WTC11 (cell line): ENCODE measurements around the gene DEXI. TPM values are rescaled to one million over a fixed set of nuclear protein-coding genes. Genes with fewer than 3 reads are reported as not detected.
A peak's percentile ranks its signal among the peaks of the same experiment; 100 is the strongest.

ENCODE experiments used
- ATAC-seq: fragments of 200-7000 bp; cut with Tn5 transposase; 2 replicates; pipeline ENCODE4 v1.10.0; 2021; ENCODE audit warnings: mild to moderate bottlenecking, moderate library complexity
- CTCF ChIA-PET: fragments of 300-600 bp; sonication (Branson Sonifier 250); formaldehyde crosslinking; loops from one replicate; lab custom pipeline; 2021; ENCODE audit warnings: antibody characterized with exemption; lab: Charles Lee
- POLR2A ChIA-PET: fragments of 350-600 bp; sonication (Branson Sonifier 250); formaldehyde crosslinking; loops from one replicate; lab custom pipeline; 2021; ENCODE audit warnings: antibody characterized with exemption; lab: Charles Lee
- DNase-seq: peaks from one replicate; pipeline ENCODE4 v3.0.0; 2021; ENCODE audit warnings: low spot score
- H3K27ac Mint-ChIP-seq: 2 replicates; pipeline ENCODE4 v1.8.0; 2021; ENCODE audit warnings: mixed read lengths
- H3K27me3 Mint-ChIP-seq: 2 replicates; pipeline ENCODE4 v1.8.0; 2021; ENCODE audit warnings: low read depth, mild to moderate bottlenecking, moderate library complexity, mixed read lengths
- H3K36me3 Mint-ChIP-seq: 2 replicates; pipeline ENCODE4 v1.8.0; 2021; ENCODE audit warnings: mixed read lengths
- H3K4me1 Mint-ChIP-seq: 2 replicates; pipeline ENCODE4 v1.8.0; 2022; ENCODE audit warnings: mixed read lengths
- H3K4me3 Mint-ChIP-seq: 2 replicates; pipeline ENCODE4 v1.8.0; 2021; ENCODE audit warnings: mild to moderate bottlenecking, moderate library complexity, mixed read lengths
- H3K9me3 Mint-ChIP-seq: 2 replicates; pipeline ENCODE4 v1.8.0; 2021; ENCODE audit warnings: mixed read lengths
- CTCF ChIP-seq: fragments of 200-600 bp; IDR thresholded peaks from 2 replicates; pipeline ENCODE4 v1.8.0; 2022; ENCODE audit warnings: antibody characterized with exemption
- IRF1 ChIP-seq: sonication (generic); formaldehyde crosslinking; IDR thresholded peaks from 2 replicates; pipeline ENCODE4 v1.8.0; 2023; ENCODE audit warnings: missing genetic modification reagents
- KAT7 ChIP-seq: sonication (generic); formaldehyde crosslinking; IDR thresholded peaks from 2 replicates; pipeline ENCODE4 v1.8.1; 2023; ENCODE audit warnings: missing genetic modification reagents, mild to moderate bottlenecking, borderline replicate concordance
- NFE2L1 ChIP-seq: sonication (generic); formaldehyde crosslinking; IDR thresholded peaks from 2 replicates; pipeline ENCODE4 v1.8.1; 2023; ENCODE audit warnings: missing genetic modification reagents
- NFYB ChIP-seq: sonication (generic); formaldehyde crosslinking; conservative IDR thresholded peaks from 2 replicates; pipeline ENCODE4 v1.8.0; 2022; ENCODE audit warnings: low read depth, missing genetic modification reagents
- ZNF121 ChIP-seq: sonication (generic); formaldehyde crosslinking; IDR thresholded peaks from 2 replicates; pipeline ENCODE4 v1.8.0; 2023; ENCODE audit warnings: missing genetic modification reagents
- ZNF263 ChIP-seq: sonication (generic); formaldehyde crosslinking; IDR thresholded peaks from 2 replicates; pipeline ENCODE4 v1.8.1; 2022; ENCODE audit warnings: low read depth, mild to moderate bottlenecking, moderate library complexity, missing genetic modification reagents
- total RNA-seq: library from RNA; stranded (reverse); gene quantifications from 3 replicates; pipeline ENCODE4 v1.2.3, GENCODE V29; 2021
- TF ChIP-seq, protein P1 (sequence below): fragments of 250-450 bp; sonication (Bioruptor Pico); conservative IDR thresholded peaks from 2 replicates; pipeline ENCODE4 v1.9.0; 2021; ENCODE audit warnings: mild to moderate bottlenecking
- TF ChIP-seq, protein P2 (sequence below): fragments of 250-450 bp; sonication (Bioruptor Pico); IDR thresholded peaks from 2 replicates; pipeline ENCODE4 v1.9.0; 2021; ENCODE audit warnings: moderate library complexity, mild to moderate bottlenecking, inconsistent platforms, borderline replicate concordance

Gene DEXI
- total RNA-seq, 1 experiment from 2014 or later, result 33.7 TPM

DNA sequence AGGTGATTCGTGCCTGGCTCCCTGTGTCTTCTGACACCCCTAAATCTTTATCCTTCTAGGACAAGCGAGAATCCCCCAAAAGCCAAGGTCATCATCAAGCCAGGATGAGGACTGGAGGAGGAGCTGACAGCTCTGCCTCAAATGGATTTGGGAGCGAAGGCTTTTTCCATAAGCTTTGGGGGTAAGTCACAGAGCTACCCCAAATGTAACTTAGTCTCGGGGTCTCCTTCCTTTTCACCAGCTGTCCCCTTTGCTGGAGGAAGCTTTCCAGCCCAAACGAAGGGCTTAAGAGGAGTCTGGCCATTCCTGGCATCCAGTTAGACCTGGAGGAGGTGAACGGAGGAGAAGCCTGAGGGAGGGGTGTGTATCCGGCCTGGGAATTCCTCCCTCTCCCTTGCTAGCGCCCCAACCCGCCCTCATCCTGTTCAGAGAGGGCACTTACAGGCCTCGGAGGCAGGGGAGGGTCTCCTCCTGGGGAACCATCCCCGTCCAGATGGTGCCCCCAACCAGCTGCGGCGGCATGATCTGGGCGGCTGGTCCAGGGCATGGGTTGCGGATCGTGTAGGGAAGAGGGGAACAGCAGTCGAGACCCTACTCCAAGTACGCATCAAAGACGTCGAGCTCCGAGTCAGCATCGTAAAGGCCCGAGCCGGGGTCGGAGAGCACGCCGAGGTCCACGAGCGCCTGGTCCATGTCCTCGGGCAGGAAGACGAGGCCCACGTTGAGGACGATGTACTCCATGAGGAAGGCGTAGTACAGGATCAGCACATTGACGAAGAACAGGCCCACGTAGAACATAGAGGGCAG, 938 bp downstream of the DEXI start:
- ChIA-PET POLR2A (no interaction called here), CTCF (interaction anchor here (1.0 to 3.7 kb wide), 4 partner anchors 9 to 120 kb away, joined by 3 to 38 read pairs (median 4); no protein-coding TSS in a partner anchor)
- Mint-ChIP-seq H3K9me3 (no peaks in the 10 kb centered on the region), H3K4me1 (peaks cover 46% of the 10 kb centered on the region), H3K27ac (peak overlapping the region; percentile 53; the same call in 1 of the 2 replicates), H3K36me3 (peaks cover 9% of the 10 kb centered on the region; the same call in 1 of the 2 replicates), H3K4me3 (peak overlapping the region; percentile 95), H3K27me3 (peaks cover 3% of the 10 kb centered on the region; the same call in 1 of the 2 replicates)
- ATAC-seq (no peak; the same call in 1 of the 2 replicates), DNase-seq (no peak)
- no peak for TF ChIP-seq ZNF263 (CRISPR knock-in tag)
- peak; percentile 42; the same call in 1 of the 2 replicates for TF ChIP-seq ZNF121

DNA sequence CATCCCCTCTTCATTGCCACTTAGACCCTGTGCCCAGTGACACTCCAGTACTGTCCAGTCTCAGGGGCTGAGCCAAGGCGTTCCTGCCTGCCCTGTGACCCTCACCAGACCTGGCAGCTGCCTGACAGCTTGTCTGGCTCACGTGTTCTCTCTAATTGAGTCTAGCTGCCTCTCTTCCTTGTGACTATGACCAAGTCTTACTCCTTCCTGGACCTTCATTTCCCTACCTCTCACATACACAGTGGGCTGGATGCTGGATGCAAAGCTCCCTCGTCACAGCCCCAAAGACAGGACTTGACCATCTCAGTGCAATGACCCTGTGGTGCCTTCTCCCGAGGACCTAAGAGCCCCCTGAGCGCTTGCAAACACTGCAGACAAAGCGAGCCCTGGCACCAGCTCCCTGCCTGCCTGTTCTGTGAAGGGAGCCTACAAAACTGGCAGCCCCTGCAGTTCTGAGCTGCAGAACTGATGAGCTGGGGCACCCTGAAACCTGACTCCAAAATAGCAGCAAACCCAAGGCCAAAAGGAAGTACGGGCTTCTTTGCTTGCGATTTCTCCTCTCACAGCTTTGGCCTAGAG, 1.7 kb downstream of the DEXI start:
- ChIA-PET POLR2A (no interaction called here), CTCF (interaction anchor here (1.3 to 3.7 kb wide), 2 partner anchors 8 to 22 kb away, joined by 4 to 38 read pairs; no protein-coding TSS in a partner anchor)
- TF ChIP-seq NFE2L1 (CRISPR knock-in tag) (no peak), IRF1 (CRISPR knock-in tag) (no peak), CTCF (no peak), NFYB (CRISPR knock-in tag) (no peak)
- no peaks in the 10 kb centered on the region for H3K9me3 Mint-ChIP-seq
- H3K36me3 Mint-ChIP-seq, result peaks cover 9% of the 10 kb centered on the region; the same call in 1 of the 2 replicates
- DNase-seq (no peak), ATAC-seq (no peak)
- no peak overlapping the region for H3K27ac Mint-ChIP-seq
- peaks cover 39% of the 10 kb centered on the region for H3K4me1 Mint-ChIP-seq
- H3K27me3 Mint-ChIP-seq, result peaks cover 3% of the 10 kb centered on the region; the same call in 1 of the 2 replicates
- peak overlapping the region; percentile 95 for H3K4me3 Mint-ChIP-seq

DNA sequence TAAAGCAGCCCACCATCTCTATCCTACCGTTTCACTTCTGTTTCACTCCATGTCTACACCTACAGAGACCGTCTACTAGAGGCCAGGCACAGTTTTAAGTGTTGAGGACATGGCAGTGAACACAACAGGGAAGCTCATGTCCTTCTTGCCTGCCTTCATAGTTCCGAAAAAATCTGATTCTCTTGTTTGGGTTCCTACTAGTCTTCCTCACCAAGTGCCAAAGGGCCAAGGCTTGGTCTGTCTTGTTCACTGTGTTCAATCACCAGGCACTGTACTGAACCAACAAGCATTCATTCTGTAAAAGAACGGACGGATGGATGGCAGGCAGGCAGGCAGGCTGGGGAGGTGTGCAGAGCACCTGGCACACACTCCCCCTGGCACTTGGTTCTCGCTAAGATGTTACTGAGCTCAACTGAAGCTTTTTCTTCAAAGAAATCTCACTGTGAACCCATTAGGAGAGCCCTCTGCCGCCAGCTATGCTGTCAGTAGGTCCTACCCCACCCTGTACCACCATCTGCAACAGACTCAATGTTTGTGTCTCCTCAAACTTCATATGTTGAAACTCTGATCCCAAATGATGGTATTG, 2.5 kb downstream of the DEXI start:
- Mint-ChIP-seq H3K4me3 (peak overlapping the region; percentile 95; the same call in 1 of the 2 replicates), H3K36me3 (peaks cover 11% of the 10 kb centered on the region; the same call in 1 of the 2 replicates)
- POLR2A ChIA-PET, result no interaction called here

More for the DNA sequence above, 2.5 kb downstream of the DEXI start:
- ATAC-seq, result no peak
- peaks cover 3% of the 10 kb centered on the region; the same call in 1 of the 2 replicates for H3K27me3 Mint-ChIP-seq
- H3K27ac Mint-ChIP-seq, result no peak overlapping the region
- CTCF ChIA-PET, result interaction anchor here (3.7 kb wide), 1 partner anchor 21 kb away, joined by 38 read pairs; no protein-coding TSS in a partner anchor
- no peaks in the 10 kb centered on the region for H3K9me3 Mint-ChIP-seq
- no peak for DNase-seq
- H3K4me1 Mint-ChIP-seq, result peaks cover 32% of the 10 kb centered on the region
- TF ChIP-seq, protein P1, sequence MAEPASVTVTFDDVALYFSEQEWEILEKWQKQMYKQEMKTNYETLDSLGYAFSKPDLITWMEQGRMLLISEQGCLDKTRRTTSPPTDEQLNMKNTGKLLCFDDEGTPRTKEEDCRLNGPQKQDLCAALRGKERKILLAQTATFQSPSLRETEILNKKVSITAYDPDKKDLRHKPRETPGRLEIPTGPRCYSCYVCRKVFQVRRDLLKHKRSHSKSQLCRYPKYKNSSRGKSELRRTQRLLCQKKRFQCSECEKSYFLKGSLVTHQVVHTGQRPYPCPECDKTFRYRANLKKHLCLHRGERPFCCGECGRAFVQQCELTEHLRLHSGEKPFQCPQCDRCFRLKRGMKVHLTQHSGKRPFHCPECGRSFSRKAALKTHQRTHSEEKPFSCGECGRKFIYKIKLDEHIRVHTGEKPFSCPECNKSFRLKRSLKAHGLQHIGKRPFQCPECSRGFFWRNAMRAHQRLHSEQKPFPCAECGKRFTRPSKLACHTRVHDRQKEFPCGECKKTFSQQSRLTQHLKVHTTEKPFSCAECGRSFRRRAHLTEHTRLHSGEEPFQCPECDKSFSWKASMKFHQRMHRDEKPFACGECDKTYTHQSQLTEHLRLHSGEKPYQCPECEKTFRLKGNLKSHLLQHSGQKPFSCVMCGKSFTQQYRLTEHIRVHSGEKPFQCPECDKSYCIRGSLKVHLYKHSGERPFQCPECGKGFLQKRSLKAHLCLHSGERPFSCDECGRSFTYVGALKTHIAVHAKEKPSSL (CRISPR knock-in tag), result no peak
- TF ChIP-seq KAT7 (CRISPR knock-in tag) (no peak), NFYB (CRISPR knock-in tag) (no peak)
- TF ChIP-seq, protein P2, sequence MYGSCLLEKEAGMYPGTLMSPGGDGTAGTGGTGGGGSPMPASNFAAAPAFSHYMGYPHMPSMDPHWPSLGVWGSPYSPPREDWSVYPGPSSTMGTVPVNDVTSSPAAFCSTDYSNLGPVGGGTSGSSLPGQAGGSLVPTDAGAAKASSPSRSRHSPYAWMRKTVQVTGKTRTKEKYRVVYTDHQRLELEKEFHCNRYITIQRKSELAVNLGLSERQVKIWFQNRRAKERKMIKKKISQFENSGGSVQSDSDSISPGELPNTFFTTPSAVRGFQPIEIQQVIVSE (CRISPR knock-in tag), result no peak
- TF ChIP-seq, all 79 proteins: peak for 0
